Nephron progenitor cell (in vitro differentiated cells): ENCODE data around the gene CSTPP1.
A peak's percentile ranks its signal among the peaks of the same experiment; 100 is the strongest.

Experiments
- DNase-seq: peaks from one replicate; pipeline ENCODE4 v3.0.0; 2021
- H3K27ac Mint-ChIP-seq: 2 replicates; pipeline ENCODE4 v1.8.0; 2021; ENCODE audit warnings: mild to moderate bottlenecking, moderate library complexity, mixed read lengths
- H3K27me3 Mint-ChIP-seq: 2 replicates; pipeline ENCODE4 v1.8.0; 2021; ENCODE audit warnings: mild to moderate bottlenecking, low read depth, mixed read lengths; ENCODE audit not compliant: poor library complexity
- H3K36me3 Mint-ChIP-seq: 2 replicates; pipeline ENCODE4 v1.8.0; 2021; ENCODE audit warnings: low read depth, mixed read lengths
- H3K4me1 Mint-ChIP-seq: 2 replicates; pipeline ENCODE4 v1.8.0; 2021; ENCODE audit warnings: mixed read lengths
- H3K4me3 Mint-ChIP-seq: 2 replicates; pipeline ENCODE4 v1.8.0; 2021; ENCODE audit warnings: mild to moderate bottlenecking, moderate library complexity, mixed read lengths
- H3K9me3 Mint-ChIP-seq: 2 replicates; pipeline ENCODE4 v1.8.0; 2021; ENCODE audit warnings: mild to moderate bottlenecking, moderate library complexity, mixed read lengths
- TF ChIP-seq, protein P1 (sequence below): fragments of 200-600 bp; sonication (generic); IDR thresholded peaks from 2 replicates; pipeline ENCODE4 v1.5.0; 2021; ENCODE audit warnings: antibody characterized with exemption

Gene CSTPP1

GRCh38 chr11:47131136-47131535, 194.6 kb downstream of the CSTPP1 start:
- Mint-ChIP-seq H3K36me3 (no peaks in the 10 kb centered on the region), H3K4me1 (peaks cover 31% of the 10 kb centered on the region), H3K9me3 (no peaks in the 10 kb centered on the region), H3K27me3 (no peaks in the 10 kb centered on the region), H3K4me3 (no peak overlapping the region), H3K27ac (peak overlapping the region; percentile 80)
- TF ChIP-seq, protein P1, sequence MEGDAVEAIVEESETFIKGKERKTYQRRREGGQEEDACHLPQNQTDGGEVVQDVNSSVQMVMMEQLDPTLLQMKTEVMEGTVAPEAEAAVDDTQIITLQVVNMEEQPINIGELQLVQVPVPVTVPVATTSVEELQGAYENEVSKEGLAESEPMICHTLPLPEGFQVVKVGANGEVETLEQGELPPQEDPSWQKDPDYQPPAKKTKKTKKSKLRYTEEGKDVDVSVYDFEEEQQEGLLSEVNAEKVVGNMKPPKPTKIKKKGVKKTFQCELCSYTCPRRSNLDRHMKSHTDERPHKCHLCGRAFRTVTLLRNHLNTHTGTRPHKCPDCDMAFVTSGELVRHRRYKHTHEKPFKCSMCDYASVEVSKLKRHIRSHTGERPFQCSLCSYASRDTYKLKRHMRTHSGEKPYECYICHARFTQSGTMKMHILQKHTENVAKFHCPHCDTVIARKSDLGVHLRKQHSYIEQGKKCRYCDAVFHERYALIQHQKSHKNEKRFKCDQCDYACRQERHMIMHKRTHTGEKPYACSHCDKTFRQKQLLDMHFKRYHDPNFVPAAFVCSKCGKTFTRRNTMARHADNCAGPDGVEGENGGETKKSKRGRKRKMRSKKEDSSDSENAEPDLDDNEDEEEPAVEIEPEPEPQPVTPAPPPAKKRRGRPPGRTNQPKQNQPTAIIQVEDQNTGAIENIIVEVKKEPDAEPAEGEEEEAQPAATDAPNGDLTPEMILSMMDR, result no peak
- DNase-seq, result no peak

- H3K9me3 Mint-ChIP-seq, result no peaks in the 10 kb centered on the region
- DNase-seq, result no peak
- no peak overlapping the region for H3K27ac Mint-ChIP-seq
- TF ChIP-seq, protein P1, result no peak
- no peak overlapping the region for H3K4me3 Mint-ChIP-seq
- H3K27me3 Mint-ChIP-seq, result no peaks in the 10 kb centered on the region
- H3K4me1 Mint-ChIP-seq, result peaks cover 34% of the 10 kb centered on the region
- peaks cover 4% of the 10 kb centered on the region for H3K36me3 Mint-ChIP-seq
Observed at GRCh38 chr11:47132490-47132889, 195.9 kb downstream of the CSTPP1 start.

- Mint-ChIP-seq H3K27me3 (no peaks in the 10 kb centered on the region), H3K4me3 (no peak overlapping the region), H3K27ac (no peak overlapping the region), H3K36me3 (peaks cover 9% of the 10 kb centered on the region), H3K9me3 (no peaks in the 10 kb centered on the region), H3K4me1 (peaks cover 35% of the 10 kb centered on the region)
- TF ChIP-seq, protein P1, result no peak
- no peak for DNase-seq
Observed at GRCh38 chr11:47132981-47133380, 196.4 kb downstream of the CSTPP1 start.

- Mint-ChIP-seq H3K36me3 (peaks cover 31% of the 10 kb centered on the region), H3K4me3 (no peak overlapping the region), H3K27me3 (no peaks in the 10 kb centered on the region), H3K9me3 (no peaks in the 10 kb centered on the region), H3K27ac (peak overlapping the region; percentile 19), H3K4me1 (peaks cover 19% of the 10 kb centered on the region)
- DNase-seq, result no peak
- TF ChIP-seq, protein P1, result no peak
Observed at GRCh38 chr11:47136327-47136726, 199.8 kb downstream of the CSTPP1 start.

DNA sequence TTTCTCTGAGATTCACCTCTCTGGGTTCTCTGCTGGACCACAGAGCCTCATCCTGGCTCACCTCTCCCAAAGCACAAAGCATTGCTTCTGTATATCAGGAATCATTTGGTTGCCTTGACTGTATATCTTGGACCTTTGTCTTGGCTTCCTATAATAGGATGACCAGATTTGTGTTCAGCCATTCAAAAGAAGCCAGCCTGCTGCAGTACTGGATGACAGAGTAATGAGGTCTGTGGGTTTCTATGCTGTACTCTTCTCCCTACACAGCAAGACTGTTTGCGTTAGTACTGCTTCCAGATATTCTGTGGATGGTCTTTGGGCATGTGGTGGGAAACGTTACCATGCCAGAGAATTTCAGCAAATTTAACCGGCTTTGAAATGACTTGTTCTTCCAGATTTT, 200.4 kb downstream of the CSTPP1 start:
- Mint-ChIP-seq H3K27ac (peak overlapping the region; percentile 19), H3K4me1 (peaks cover 16% of the 10 kb centered on the region), H3K9me3 (no peaks in the 10 kb centered on the region), H3K36me3 (peaks cover 31% of the 10 kb centered on the region), H3K27me3 (no peaks in the 10 kb centered on the region), H3K4me3 (no peak overlapping the region)
- TF ChIP-seq, protein P1, result no peak
- no peak for DNase-seq

- no peak for DNase-seq
- Mint-ChIP-seq H3K27ac (peak overlapping the region; percentile 66), H3K9me3 (no peaks in the 10 kb centered on the region), H3K4me3 (no peak overlapping the region), H3K4me1 (peaks cover 14% of the 10 kb centered on the region), H3K36me3 (peaks cover 34% of the 10 kb centered on the region), H3K27me3 (no peaks in the 10 kb centered on the region)
- TF ChIP-seq, protein P1, result no peak
Observed at GRCh38 chr11:47137476-47137875, 200.9 kb downstream of the CSTPP1 start.
